Erythroblast (primary cell): ENCODE results near the gene FOXP1.

Experiments used
- GATA1 ChIP-seq: IDR thresholded peaks from 2 replicates; pipeline ENCODE4 v1.6.1; 2011; ENCODE audit warnings: low read depth, mild to moderate bottlenecking, control low read depth, low read length, moderate library complexity
- POLR2A ChIP-seq: IDR thresholded peaks from 2 replicates; pipeline ENCODE4 v1.6.1; 2011; ENCODE audit warnings: mild to moderate bottlenecking, low read length

DNA sequence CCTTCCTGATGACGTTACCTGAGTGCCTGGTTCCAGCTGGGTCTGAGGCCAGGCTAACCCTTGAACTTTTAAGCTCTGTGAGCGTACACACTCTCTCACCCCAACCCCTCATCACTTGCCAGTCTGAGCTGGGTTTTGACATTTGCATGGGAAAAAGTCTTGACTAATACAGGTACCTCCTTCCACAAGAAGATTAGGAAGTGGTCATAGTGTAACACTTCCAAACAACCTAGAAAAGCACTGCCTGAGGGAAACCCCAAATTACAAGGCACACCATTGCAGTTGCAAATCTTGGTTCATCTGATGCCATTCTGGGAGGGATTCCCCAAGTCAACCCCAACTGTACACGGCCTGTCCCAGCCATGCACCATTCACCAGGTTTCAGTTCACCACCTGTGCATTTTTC lies 499.8 kb downstream of the FOXP1 start:
- TF ChIP-seq POLR2A (no peak), GATA1 (no peak)
